Lower leg skin (tissue), 4 donors: ENCODE results near the gene SH3RF3. TPM values are rescaled to one million over a fixed set of nuclear protein-coding genes. Genes with fewer than 3 reads are reported as not detected.

Experiments
- DNase-seq, 2 donors: peaks; one replicate each; pipeline ENCODE4 v3.0.0-alpha.2; 2019; ENCODE audit warnings: low spot score in 2 of 2
- H3K4me3 ChIP-seq: fragments of 200-600 bp; sonication (generic); 2 replicates; pipeline ENCODE4 v1.5.1; 2017; ENCODE audit warnings: mild to moderate bottlenecking, low read depth; ENCODE audit not compliant: poor library complexity, severe bottlenecking
- CTCF ChIP-seq, 3 donors: fragments of 450-650 bp; IDR thresholded peaks; one replicate each; pipeline ENCODE4 v1.5.1; 2016; ENCODE audit warnings: antibody characterized with exemption in 3 of 3, mild to moderate bottlenecking in 3 of 3, moderate library complexity in 2 of 3
- POLR2A ChIP-seq, 2 donors: fragments of 450-650 bp; IDR thresholded peaks; one replicate each; pipeline ENCODE4 v1.6.1; 2016 to 2017; ENCODE audit warnings: antibody characterized with exemption in 2 of 2, mild to moderate bottlenecking in 1 of 2, moderate library complexity in 1 of 2
- WGBS, 2 donors: methylation state at CpG; one replicate each; pipeline ENCODE4 v1.1.5; 2018; 5-methylcytosine and 5-hydroxymethylcytosine counted together
- intact Hi-C: fragments of 100-400 bp; cut with DNase I; formaldehyde crosslinking; loops from one replicate; pipeline ENCODE4 v1.15.0; 2023; ENCODE audit warnings: low total_unique reads
- total RNA-seq, 4 donors: library from RNA; depleted of rRNA; stranded (reverse); fragments of >200 nt; gene quantifications; one replicate each; pipeline ENCODE4 v1.1.0, GENCODE V29; 2016

The SH3RF3 gene
- total RNA-seq, 4 donors from 2014 or later = 1.9 to 7.4 (median 3.2) TPM

DNA sequence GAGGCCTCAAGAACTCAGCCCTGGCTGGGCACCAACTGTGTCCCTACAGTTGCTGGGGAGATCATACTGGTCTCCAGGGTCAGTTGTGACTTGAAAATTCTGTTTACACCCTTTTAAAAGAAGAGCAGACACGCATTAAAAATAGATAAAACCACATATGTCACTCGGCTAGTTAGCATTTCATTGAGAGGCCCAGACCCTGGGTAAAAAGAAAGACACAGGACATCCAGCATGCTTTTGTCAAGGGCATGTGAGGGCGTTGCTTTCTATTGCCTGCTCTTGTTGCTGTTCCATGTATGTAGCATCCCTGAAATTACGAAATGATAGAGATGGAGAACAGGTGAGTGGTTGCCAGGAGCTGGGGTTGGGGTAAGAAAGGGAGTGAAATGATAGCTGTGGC lies 390.5 kb downstream of the SH3RF3 start:
- no peak overlapping the region for H3K4me3 ChIP-seq
- DNase-seq = no peak
- TF ChIP-seq POLR2A (IDR thresholded peaks at IDR 0.05) (no peak), CTCF (IDR thresholded peaks at IDR 0.05) (no peak)
- intact Hi-C loops = no loop called here
- WGBS, 2 donors = 66 to 70% methylated on average over 4 of the region's 4 CpGs

- DNase-seq = no peak
- intact Hi-C loops = no loop called here
- H3K4me3 ChIP-seq = no peak overlapping the region
- WGBS, 2 donors = 38 to 48% methylated on average over 20 of the region's 20 CpGs
- no peak for TF ChIP-seq CTCF (IDR thresholded peaks at IDR 0.05)
- TF ChIP-seq POLR2A (IDR thresholded peaks at IDR 0.05) = no peak
Observed at GRCh38 chr2:109521233-109522062, 392.4 kb downstream of the SH3RF3 start.

DNA sequence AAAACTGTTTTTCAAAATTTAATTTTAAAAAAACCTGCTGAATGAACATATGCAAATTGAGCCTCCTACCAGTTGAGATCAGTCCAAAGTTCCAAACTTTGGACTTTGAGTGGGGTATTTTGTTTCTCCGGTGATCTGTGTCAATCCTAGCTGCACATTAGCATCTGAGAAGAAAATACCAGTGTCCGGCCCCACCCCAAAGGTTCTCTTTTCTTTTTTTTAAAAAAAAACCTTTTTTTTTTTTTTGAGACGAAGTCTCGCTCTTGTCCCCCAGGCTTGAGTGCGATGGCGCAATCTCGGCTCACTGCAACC lies 393.0 kb downstream of the SH3RF3 start:
- TF ChIP-seq CTCF (IDR thresholded peaks at IDR 0.05) (no peak), POLR2A (IDR thresholded peaks at IDR 0.05) (no peak)
- no peak for DNase-seq
- 63 to 74% methylated on average over 7 of the region's 7 CpGs for WGBS, 2 donors
- intact Hi-C loops = no loop called here
- H3K4me3 ChIP-seq = no peak overlapping the region

GRCh38 chr2:109523121-109523520 lies 394.1 kb downstream of the SH3RF3 start:
- intact Hi-C loops = no loop called here
- WGBS, 2 donors = 81% methylated on average over 6 of the region's 6 CpGs
- DNase-seq = no peak
- no peak for TF ChIP-seq POLR2A (IDR thresholded peaks at IDR 0.05)
- no peak for TF ChIP-seq CTCF (IDR thresholded peaks at IDR 0.05)
- H3K4me3 ChIP-seq = no peak overlapping the region

GRCh38 chr2:109523536-109524361 lies 394.7 kb downstream of the SH3RF3 start:
- DNase-seq = no peak

More at GRCh38 chr2:109523536-109524361, 394.7 kb downstream of the SH3RF3 start:
- no peak overlapping the region for H3K4me3 ChIP-seq
- intact Hi-C loops = no loop called here
- WGBS, 2 donors = 87 to 88% methylated on average over 13 of the region's 13 CpGs
- TF ChIP-seq CTCF (IDR thresholded peaks at IDR 0.05) (no peak), POLR2A (IDR thresholded peaks at IDR 0.05) (no peak)
